ENCODE results near the gene ABCA2. TPM values are rescaled to one million over a fixed set of nuclear protein-coding genes. Genes with fewer than 3 reads are reported as not detected.

ABCA2 gene
- polyA plus RNA-seq, 1 of the 3 experiments (the other 2 are of a cell fraction): 34.7 TPM

- no peaks in the 10 kb centered on the region for H3K36me3 ChIP-seq (replicated peaks in 1 of 2; ENCODE audit: control insufficient read depth in 1 of 2, insufficient read depth in 2 of 2, low read length in 1 of 2)
- DNase-seq: no peak
- no peaks in the 10 kb centered on the region for H3F3A ChIP-seq (replicated peaks; ENCODE audit: insufficient read depth)
- no peaks in the 10 kb centered on the region for H3K9me2 ChIP-seq
- ChIA-PET CTCF (interaction anchor here (1.0 to 19.8 kb wide), 3 partner anchors 7 to 29 kb away, joined by 4 to 803 read pairs (median 803); partner anchors contain the start of genes ENTPD2, NPDC1 and SAPCD2), POLR2A (no interaction called here)
- 91% methylated on average over 9 of the region's 9 CpGs for WGBS (ENCODE audit: low lambda C conversion rate)
- no peaks in the 10 kb centered on the region for H4K20me1 ChIP-seq (ENCODE audit: insufficient read depth)
- H3K9me3 ChIP-seq: no peaks in the 10 kb centered on the region
- no peak overlapping the region for H2AFZ ChIP-seq (ENCODE audit: low read depth)
- H3K4me3 ChIP-seq (ENCODE audit: low read depth in 2 of 2, low read length in 1 of 2): no peak overlapping the region
- TF ChIP-seq POLR2AphosphoS5 (IDR thresholded peaks at IDR 0.05; ENCODE audit: low read depth, low read length): no peak
- TF ChIP-seq FOXJ3 (CRISPR knock-in tag; IDR thresholded peaks at IDR 0.05): no peak
- TF ChIP-seq, protein P1, sequence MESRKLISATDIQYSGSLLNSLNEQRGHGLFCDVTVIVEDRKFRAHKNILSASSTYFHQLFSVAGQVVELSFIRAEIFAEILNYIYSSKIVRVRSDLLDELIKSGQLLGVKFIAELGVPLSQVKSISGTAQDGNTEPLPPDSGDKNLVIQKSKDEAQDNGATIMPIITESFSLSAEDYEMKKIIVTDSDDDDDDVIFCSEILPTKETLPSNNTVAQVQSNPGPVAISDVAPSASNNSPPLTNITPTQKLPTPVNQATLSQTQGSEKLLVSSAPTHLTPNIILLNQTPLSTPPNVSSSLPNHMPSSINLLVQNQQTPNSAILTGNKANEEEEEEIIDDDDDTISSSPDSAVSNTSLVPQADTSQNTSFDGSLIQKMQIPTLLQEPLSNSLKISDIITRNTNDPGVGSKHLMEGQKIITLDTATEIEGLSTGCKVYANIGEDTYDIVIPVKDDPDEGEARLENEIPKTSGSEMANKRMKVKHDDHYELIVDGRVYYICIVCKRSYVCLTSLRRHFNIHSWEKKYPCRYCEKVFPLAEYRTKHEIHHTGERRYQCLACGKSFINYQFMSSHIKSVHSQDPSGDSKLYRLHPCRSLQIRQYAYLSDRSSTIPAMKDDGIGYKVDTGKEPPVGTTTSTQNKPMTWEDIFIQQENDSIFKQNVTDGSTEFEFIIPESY (IDR thresholded peaks at IDR 0.05; ENCODE audit: borderline replicate concordance, low read depth): no peak
- TF ChIP-seq TEAD4 (IDR thresholded peaks at IDR 0.05; ENCODE audit: borderline replicate concordance, insufficient read depth): no peak
- no peak for TF ChIP-seq FOXM1 (IDR thresholded peaks at IDR 0.05; ENCODE audit: low read depth)
- no peak for TF ChIP-seq EP300 (IDR thresholded peaks at IDR 0.05; ENCODE audit: borderline replicate concordance in 1 of 2, low read depth in 1 of 2, low read length in 1 of 2)
- TF ChIP-seq SIN3A (IDR thresholded peaks at IDR 0.05; ENCODE audit: borderline replicate concordance, low read depth, low read length): no peak
- TF ChIP-seq USF1 (IDR thresholded peaks at IDR 0.05; ENCODE audit: borderline replicate concordance, low read depth): no peak
- no peak for TF ChIP-seq GATA2 (CRISPR knock-in tag; IDR thresholded peaks at IDR 0.05)
- TF ChIP-seq MXI1 (IDR thresholded peaks at IDR 0.05; ENCODE audit: low read depth, low read length): no peak
- TF ChIP-seq, protein P2, sequence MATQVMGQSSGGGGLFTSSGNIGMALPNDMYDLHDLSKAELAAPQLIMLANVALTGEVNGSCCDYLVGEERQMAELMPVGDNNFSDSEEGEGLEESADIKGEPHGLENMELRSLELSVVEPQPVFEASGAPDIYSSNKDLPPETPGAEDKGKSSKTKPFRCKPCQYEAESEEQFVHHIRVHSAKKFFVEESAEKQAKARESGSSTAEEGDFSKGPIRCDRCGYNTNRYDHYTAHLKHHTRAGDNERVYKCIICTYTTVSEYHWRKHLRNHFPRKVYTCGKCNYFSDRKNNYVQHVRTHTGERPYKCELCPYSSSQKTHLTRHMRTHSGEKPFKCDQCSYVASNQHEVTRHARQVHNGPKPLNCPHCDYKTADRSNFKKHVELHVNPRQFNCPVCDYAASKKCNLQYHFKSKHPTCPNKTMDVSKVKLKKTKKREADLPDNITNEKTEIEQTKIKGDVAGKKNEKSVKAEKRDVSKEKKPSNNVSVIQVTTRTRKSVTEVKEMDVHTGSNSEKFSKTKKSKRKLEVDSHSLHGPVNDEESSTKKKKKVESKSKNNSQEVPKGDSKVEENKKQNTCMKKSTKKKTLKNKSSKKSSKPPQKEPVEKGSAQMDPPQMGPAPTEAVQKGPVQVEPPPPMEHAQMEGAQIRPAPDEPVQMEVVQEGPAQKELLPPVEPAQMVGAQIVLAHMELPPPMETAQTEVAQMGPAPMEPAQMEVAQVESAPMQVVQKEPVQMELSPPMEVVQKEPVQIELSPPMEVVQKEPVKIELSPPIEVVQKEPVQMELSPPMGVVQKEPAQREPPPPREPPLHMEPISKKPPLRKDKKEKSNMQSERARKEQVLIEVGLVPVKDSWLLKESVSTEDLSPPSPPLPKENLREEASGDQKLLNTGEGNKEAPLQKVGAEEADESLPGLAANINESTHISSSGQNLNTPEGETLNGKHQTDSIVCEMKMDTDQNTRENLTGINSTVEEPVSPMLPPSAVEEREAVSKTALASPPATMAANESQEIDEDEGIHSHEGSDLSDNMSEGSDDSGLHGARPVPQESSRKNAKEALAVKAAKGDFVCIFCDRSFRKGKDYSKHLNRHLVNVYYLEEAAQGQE (IDR thresholded peaks at IDR 0.05; ENCODE audit: low read depth, low read length): no peak
- no peak for TF ChIP-seq RCOR1 (IDR thresholded peaks at IDR 0.05; ENCODE audit: low read length)
- TF ChIP-seq EZH2phosphoT487 (IDR thresholded peaks at IDR 0.05; ENCODE audit: borderline replicate concordance, low read depth): no peak
- TF ChIP-seq TAF1 (IDR thresholded peaks at IDR 0.05; ENCODE audit: borderline replicate concordance, low read depth, low read length): no peak
- H3K27ac ChIP-seq (ENCODE audit: low read depth in 2 of 2, low read length in 1 of 2): no peak overlapping the region
- no peak overlapping the region for H3K4me2 ChIP-seq
- H3K79me2 ChIP-seq (ENCODE audit: insufficient read depth): no peaks in the 10 kb centered on the region
- H3K4me1 ChIP-seq (ENCODE audit: control insufficient read depth in 1 of 2, insufficient read depth in 2 of 2, low read depth in 1 of 2, low read length in 1 of 2): peaks cover 0 to 27% of the 10 kb centered on the region in 2 experiments; a peak in 2 of 4 replicates
- H3K9ac ChIP-seq: no peak overlapping the region
- H3K27me3 ChIP-seq (ENCODE audit: insufficient read depth): no peaks in the 10 kb centered on the region
These were observed 30.6 kb upstream of the ABCA2 start for GRCh38 chr9:137058521-137059234.

All from SK-N-SH (cell line).